Nephron progenitor cell (in vitro differentiated cells): ENCODE results near the gene ANTXR1.

ENCODE experiments used
- DNase-seq: peaks from one replicate; pipeline ENCODE4 v3.0.0; 2021
- H3K27ac Mint-ChIP-seq: 2 replicates; pipeline ENCODE4 v1.8.0; 2021; ENCODE audit warnings: mild to moderate bottlenecking, moderate library complexity, mixed read lengths
- H3K27me3 Mint-ChIP-seq: 2 replicates; pipeline ENCODE4 v1.8.0; 2021; ENCODE audit warnings: mild to moderate bottlenecking, low read depth, mixed read lengths; ENCODE audit not compliant: poor library complexity
- H3K36me3 Mint-ChIP-seq: 2 replicates; pipeline ENCODE4 v1.8.0; 2021; ENCODE audit warnings: low read depth, mixed read lengths
- H3K4me1 Mint-ChIP-seq: 2 replicates; pipeline ENCODE4 v1.8.0; 2021; ENCODE audit warnings: mixed read lengths
- H3K4me3 Mint-ChIP-seq: 2 replicates; pipeline ENCODE4 v1.8.0; 2021; ENCODE audit warnings: mild to moderate bottlenecking, moderate library complexity, mixed read lengths
- H3K9me3 Mint-ChIP-seq: 2 replicates; pipeline ENCODE4 v1.8.0; 2021; ENCODE audit warnings: mild to moderate bottlenecking, moderate library complexity, mixed read lengths
- TF ChIP-seq, protein P1 (sequence below): fragments of 200-600 bp; sonication (generic); IDR thresholded peaks from 2 replicates; pipeline ENCODE4 v1.5.0; 2021; ENCODE audit warnings: antibody characterized with exemption

Gene ANTXR1

DNA sequence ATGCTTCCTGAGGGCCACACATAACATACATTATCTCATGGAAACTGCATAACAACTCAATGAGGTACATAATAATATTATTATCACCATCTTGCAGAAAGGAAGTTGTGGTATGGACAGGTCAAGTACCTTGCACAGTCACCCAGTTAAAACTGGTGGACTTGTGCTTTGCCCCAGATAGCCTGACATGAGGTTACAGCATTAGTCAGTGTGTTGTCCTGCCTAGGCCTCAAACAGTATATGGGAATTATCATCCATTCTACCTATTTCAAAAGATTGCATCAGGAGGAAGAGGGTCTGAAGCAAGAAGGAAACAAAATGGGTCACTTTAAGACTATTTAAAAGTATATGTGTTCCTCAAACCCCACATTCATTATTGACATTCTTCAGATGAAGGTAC lies 5.4 kb upstream of the ANTXR1 start:
- H3K9me3 Mint-ChIP-seq: peaks cover 12% of the 10 kb centered on the region
- no peak for DNase-seq
- H3K4me1 Mint-ChIP-seq: peaks cover 13% of the 10 kb centered on the region
- no peak overlapping the region for H3K27ac Mint-ChIP-seq
- peaks cover 7% of the 10 kb centered on the region for H3K36me3 Mint-ChIP-seq
- TF ChIP-seq, protein P1, sequence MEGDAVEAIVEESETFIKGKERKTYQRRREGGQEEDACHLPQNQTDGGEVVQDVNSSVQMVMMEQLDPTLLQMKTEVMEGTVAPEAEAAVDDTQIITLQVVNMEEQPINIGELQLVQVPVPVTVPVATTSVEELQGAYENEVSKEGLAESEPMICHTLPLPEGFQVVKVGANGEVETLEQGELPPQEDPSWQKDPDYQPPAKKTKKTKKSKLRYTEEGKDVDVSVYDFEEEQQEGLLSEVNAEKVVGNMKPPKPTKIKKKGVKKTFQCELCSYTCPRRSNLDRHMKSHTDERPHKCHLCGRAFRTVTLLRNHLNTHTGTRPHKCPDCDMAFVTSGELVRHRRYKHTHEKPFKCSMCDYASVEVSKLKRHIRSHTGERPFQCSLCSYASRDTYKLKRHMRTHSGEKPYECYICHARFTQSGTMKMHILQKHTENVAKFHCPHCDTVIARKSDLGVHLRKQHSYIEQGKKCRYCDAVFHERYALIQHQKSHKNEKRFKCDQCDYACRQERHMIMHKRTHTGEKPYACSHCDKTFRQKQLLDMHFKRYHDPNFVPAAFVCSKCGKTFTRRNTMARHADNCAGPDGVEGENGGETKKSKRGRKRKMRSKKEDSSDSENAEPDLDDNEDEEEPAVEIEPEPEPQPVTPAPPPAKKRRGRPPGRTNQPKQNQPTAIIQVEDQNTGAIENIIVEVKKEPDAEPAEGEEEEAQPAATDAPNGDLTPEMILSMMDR: no peak
- no peak overlapping the region for H3K4me3 Mint-ChIP-seq
- H3K27me3 Mint-ChIP-seq: peaks cover 4% of the 10 kb centered on the region

DNA sequence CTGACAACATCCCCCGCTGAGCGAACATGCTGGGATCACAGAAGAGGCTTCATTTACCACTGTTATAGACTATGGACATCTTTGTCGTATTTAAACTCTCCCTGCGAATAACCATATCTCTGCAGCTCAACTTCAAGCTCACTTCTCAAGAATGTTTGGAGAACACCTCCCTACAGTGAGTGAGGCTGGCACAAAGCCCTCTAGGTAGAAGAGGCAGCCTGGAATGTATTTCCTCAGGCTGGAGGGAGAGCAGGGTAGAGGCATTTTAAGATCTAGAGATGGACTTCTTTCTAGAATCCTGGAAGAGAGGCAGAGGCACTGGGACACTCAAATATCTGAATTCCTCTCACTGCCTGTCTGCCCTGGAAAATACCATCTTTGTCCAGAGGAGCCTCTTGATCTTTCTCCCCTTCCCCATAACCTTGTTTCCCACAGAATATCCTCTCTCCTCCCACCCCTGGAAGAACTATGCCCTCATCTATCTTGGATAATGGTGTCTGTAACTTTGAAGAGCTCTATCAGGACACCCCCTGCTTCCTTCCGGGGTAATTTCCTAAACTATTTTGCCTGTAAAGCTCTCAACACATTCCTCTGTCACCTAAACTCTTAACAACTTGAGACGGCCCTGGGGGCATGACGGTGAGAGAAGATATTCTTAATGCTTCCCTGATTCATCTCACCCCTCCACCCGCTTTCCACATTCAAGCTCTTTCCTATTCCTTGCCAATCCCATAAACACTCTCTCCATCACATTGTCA lies 2.4 kb upstream of the ANTXR1 start:
- Mint-ChIP-seq H3K4me3 (no peak overlapping the region), H3K9me3 (no peaks in the 10 kb centered on the region)

DNA sequence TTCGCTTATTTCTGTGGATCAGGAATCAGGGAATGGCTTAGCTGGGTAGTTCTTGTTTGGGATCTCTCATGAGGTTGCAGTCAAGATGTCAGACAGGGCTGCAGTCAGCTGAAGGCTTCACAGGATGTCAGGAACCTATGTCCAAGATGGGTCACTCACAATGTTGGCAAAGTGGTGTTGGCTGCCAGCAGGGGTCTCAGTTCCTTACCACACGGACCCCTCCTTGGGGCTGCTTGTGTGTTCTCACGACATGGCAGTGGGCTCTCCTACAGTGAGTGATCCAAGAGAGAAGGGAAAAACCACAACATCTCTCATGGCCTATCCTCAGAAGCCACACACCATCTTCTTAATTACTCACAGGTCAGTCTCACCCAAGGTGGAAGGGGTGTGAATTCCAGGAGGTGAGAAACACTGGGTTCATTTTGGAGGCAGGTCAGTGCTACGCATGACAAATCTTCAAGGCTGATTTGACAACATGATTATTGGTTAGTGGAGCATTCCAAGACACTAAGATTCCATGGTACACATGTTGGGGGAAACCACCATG lies 1.3 kb upstream of the ANTXR1 start:
- TF ChIP-seq, protein P1: no peak
- Mint-ChIP-seq H3K9me3 (no peaks in the 10 kb centered on the region), H3K4me3 (peak overlapping the region; percentile 86), H3K27me3 (peaks cover 4% of the 10 kb centered on the region), H3K27ac (no peak overlapping the region), H3K36me3 (no peaks in the 10 kb centered on the region), H3K4me1 (peaks cover 40% of the 10 kb centered on the region)
- peak; percentile 8 for DNase-seq

More for the DNA sequence above, 2.4 kb upstream of the ANTXR1 start:
- Mint-ChIP-seq H3K27me3 (peaks cover 4% of the 10 kb centered on the region), H3K36me3 (no peaks in the 10 kb centered on the region), H3K27ac (no peak overlapping the region), H3K4me1 (peaks cover 30% of the 10 kb centered on the region)
- TF ChIP-seq, protein P1: no peak
- DNase-seq: no peak

GRCh38 chr2:69012310-69013141 lies 453 bp upstream of the ANTXR1 start:
- Mint-ChIP-seq H3K4me1 (peaks cover 49% of the 10 kb centered on the region), H3K9me3 (no peaks in the 10 kb centered on the region), H3K27me3 (peaks cover 4% of the 10 kb centered on the region), H3K4me3 (peak overlapping the region; percentile 86), H3K36me3 (peaks cover 8% of the 10 kb centered on the region), H3K27ac (peak overlapping the region; percentile 12)
- peak; percentile 75 for DNase-seq
- TF ChIP-seq, protein P1: peak; percentile 67

- DNase-seq: peak; percentile 34
- Mint-ChIP-seq H3K27ac (peak overlapping the region; percentile 73), H3K9me3 (no peaks in the 10 kb centered on the region), H3K4me3 (peak overlapping the region; percentile 86), H3K4me1 (peaks cover 61% of the 10 kb centered on the region), H3K27me3 (peaks cover 4% of the 10 kb centered on the region), H3K36me3 (peaks cover 20% of the 10 kb centered on the region)
- TF ChIP-seq, protein P1: no peak
Observed at GRCh38 chr2:69013840-69014821, 1.2 kb downstream of the ANTXR1 start.
